Endodermal cell (in vitro differentiated cells): ENCODE results near the gene PSMF1. TPM values are rescaled to one million over a fixed set of nuclear protein-coding genes. Genes with fewer than 3 reads are reported as not detected.

Experiments used
- DNase-seq: peaks from one replicate; pipeline ENCODE4 v3.0.0-alpha.2; 2017
- H3K27ac ChIP-seq: 2 replicates; pipeline ENCODE4 v1.5.1; 2013; ENCODE audit warnings: mild to moderate bottlenecking, low read depth, low read length, moderate library complexity
- H3K27me3 ChIP-seq: 2 replicates; pipeline ENCODE4 v1.6.1; 2013; ENCODE audit warnings: mild to moderate bottlenecking, low read length, moderate library complexity; ENCODE audit not compliant: insufficient read depth, control insufficient read depth, poor library complexity, severe bottlenecking
- H3K36me3 ChIP-seq: 2 replicates; pipeline ENCODE4 v1.7.0; 2013; ENCODE audit warnings: mild to moderate bottlenecking, low read length, moderate library complexity; ENCODE audit not compliant: control insufficient read depth, insufficient read depth
- H3K4me1 ChIP-seq: one replicate; pipeline ENCODE4 v1.7.0; 2013; ENCODE audit warnings: low read length; ENCODE audit not compliant: control insufficient read depth, insufficient read depth
- H3K4me3 ChIP-seq: 2 replicates; pipeline ENCODE4 v1.5.1; 2013; ENCODE audit warnings: mild to moderate bottlenecking, low read length, moderate library complexity
- H3K9ac ChIP-seq: 2 replicates; pipeline ENCODE4 v1.6.1; 2013; ENCODE audit warnings: mild to moderate bottlenecking, low read length, moderate library complexity; ENCODE audit not compliant: poor library complexity, severe bottlenecking; ENCODE audit errors: extremely low read depth
- H3K9me3 ChIP-seq: 2 replicates; pipeline ENCODE4 v1.6.1; 2013; ENCODE audit warnings: mild to moderate bottlenecking, low read length, moderate library complexity; ENCODE audit not compliant: control insufficient read depth
- H3K27ac Mint-ChIP-seq: 2 replicates; pipeline ENCODE4 v1.8.0; 2020; ENCODE audit warnings: mixed read lengths
- H3K27me3 Mint-ChIP-seq: 2 replicates; pipeline ENCODE4 v1.8.0; 2021; ENCODE audit warnings: mild to moderate bottlenecking, mixed read lengths; ENCODE audit not compliant: insufficient read depth
- H3K36me3 Mint-ChIP-seq: 2 replicates; pipeline ENCODE4 v1.8.0; 2020; ENCODE audit warnings: low read depth, mixed read lengths
- H3K4me1 Mint-ChIP-seq: 2 replicates; pipeline ENCODE4 v1.8.0; 2020; ENCODE audit warnings: mixed read lengths
- H3K4me3 Mint-ChIP-seq: 2 replicates; pipeline ENCODE4 v1.8.0; 2020; ENCODE audit warnings: mild to moderate bottlenecking, moderate library complexity, mixed read lengths
- H3K9me3 Mint-ChIP-seq: 2 replicates; pipeline ENCODE4 v1.8.0; 2020; ENCODE audit warnings: mild to moderate bottlenecking, mixed read lengths
- CTCF ChIP-seq: fragments of 200-600 bp; sonication (generic); conservative IDR thresholded peaks from 2 replicates; pipeline ENCODE4 v1.5.0; 2021; ENCODE audit warnings: antibody characterized with exemption, mild to moderate bottlenecking
- WGBS, 2 experiments: methylation state at CpG; one replicate each; pipeline versions ENCODE4 v1.1.5 to v1.1.7; 2013; ENCODE audit warnings: missing lambda C conversion rate in 2 of 2, mixed read lengths in 1 of 2; ENCODE audit not compliant: insufficient coverage in 1 of 2, insufficient read length in 1 of 2; 5-methylcytosine and 5-hydroxymethylcytosine counted together
- total RNA-seq, 2 donors: library from RNA; stranded (reverse); fragmentation: NEBNext Ultra II Directional in 1 of 2; extraction: Animal tissue kit (Norgen Biotek cat#: 25700) in 1 of 2; gene quantifications; 2 replicates in 1 of 2; 3 replicates in 1 of 2; pipeline ENCODE4 v1.2.1, GENCODE V29; 2021

PSMF1 gene
- total RNA-seq, 2 donors from 2014 or later, result 72.5 to 84.7 TPM

GRCh38 chr20:1185790-1186334 is 67.5 kb downstream of the PSMF1 start:
- Mint-ChIP-seq H3K27me3 (peaks cover 55% of the 10 kb centered on the region), H3K27ac (no peak overlapping the region), H3K4me3 (peak overlapping the region; percentile 62), H3K36me3 (peaks cover 2% of the 10 kb centered on the region), H3K9me3 (no peaks in the 10 kb centered on the region), H3K4me1 (no peaks in the 10 kb centered on the region)
- Histone ChIP-seq H3K9ac (no peak overlapping the region), H3K9me3 (no peaks in the 10 kb centered on the region), H3K4me1 (peaks cover 5% of the 10 kb centered on the region), H3K4me3 (no peak overlapping the region), H3K27me3 (peaks cover 49% of the 10 kb centered on the region), H3K27ac (no peak overlapping the region), H3K36me3 (no peaks in the 10 kb centered on the region)
- 20 to 21% methylated on average over 1 to 18 of the region's 20 CpGs for WGBS, 2 experiments
- peak; percentile 89 for DNase-seq
- TF ChIP-seq CTCF, result peak; percentile 80

- H3K4me1 Mint-ChIP-seq, result no peaks in the 10 kb centered on the region
- WGBS, 2 experiments, result 79 to 89% methylated on average over 7 to 13 of the region's 13 CpGs
- no peaks in the 10 kb centered on the region for H3K36me3 ChIP-seq
- no peak overlapping the region for H3K4me3 ChIP-seq
- no peaks in the 10 kb centered on the region for H3K9me3 ChIP-seq
- H3K4me1 ChIP-seq, result peaks cover 5% of the 10 kb centered on the region
- no peak overlapping the region for H3K27ac ChIP-seq
- H3K36me3 Mint-ChIP-seq, result no peaks in the 10 kb centered on the region
- H3K9me3 Mint-ChIP-seq, result no peaks in the 10 kb centered on the region
- peak; percentile 66 for DNase-seq
- peak overlapping the region; percentile 62 for H3K4me3 Mint-ChIP-seq
- H3K27ac Mint-ChIP-seq, result no peak overlapping the region
- H3K27me3 Mint-ChIP-seq, result peaks cover 59% of the 10 kb centered on the region
- H3K27me3 ChIP-seq, result peaks cover 55% of the 10 kb centered on the region
- no peak overlapping the region for H3K9ac ChIP-seq
- no peak for TF ChIP-seq CTCF
These were observed 68.1 kb downstream of the PSMF1 start for GRCh38 chr20:1186367-1186991.

GRCh38 chr20:1187605-1188171 is 69.3 kb downstream of the PSMF1 start:
- WGBS, 2 experiments, result 61 to 62% methylated on average over 4 of the region's 4 CpGs
- H3K9me3 ChIP-seq, result no peaks in the 10 kb centered on the region
- no peak overlapping the region for H3K9ac ChIP-seq
- no peak overlapping the region for H3K4me3 ChIP-seq
- Mint-ChIP-seq H3K9me3 (no peaks in the 10 kb centered on the region), H3K36me3 (no peaks in the 10 kb centered on the region), H3K27ac (no peak overlapping the region), H3K4me3 (no peak overlapping the region), H3K4me1 (no peaks in the 10 kb centered on the region), H3K27me3 (peaks cover 53% of the 10 kb centered on the region)
- DNase-seq, result no peak
- no peaks in the 10 kb centered on the region for H3K36me3 ChIP-seq
- no peak for TF ChIP-seq CTCF
- peaks cover 51% of the 10 kb centered on the region for H3K27me3 ChIP-seq
- peaks cover 5% of the 10 kb centered on the region for H3K4me1 ChIP-seq
- no peak overlapping the region for H3K27ac ChIP-seq
